HG02852 (cell line): ENCODE measurements around the gene OR51L1.
"Not testable (repeated sequence)": the region's sequence is repeated elsewhere in the genome, so short reads cannot be mapped to it uniquely, and the experiment has no call there.

Experiments
- ATAC-seq: cut with Tn5 transposase; IDR thresholded peaks from one replicate; pipeline ENCODE4 v1.9.1; 2021; ENCODE audit warnings: mild to moderate bottlenecking, moderate library complexity; ENCODE audit not compliant: unreplicated experiment

OR51L1 gene, protein sequence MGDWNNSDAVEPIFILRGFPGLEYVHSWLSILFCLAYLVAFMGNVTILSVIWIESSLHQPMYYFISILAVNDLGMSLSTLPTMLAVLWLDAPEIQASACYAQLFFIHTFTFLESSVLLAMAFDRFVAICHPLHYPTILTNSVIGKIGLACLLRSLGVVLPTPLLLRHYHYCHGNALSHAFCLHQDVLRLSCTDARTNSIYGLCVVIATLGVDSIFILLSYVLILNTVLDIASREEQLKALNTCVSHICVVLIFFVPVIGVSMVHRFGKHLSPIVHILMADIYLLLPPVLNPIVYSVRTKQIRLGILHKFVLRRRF

DNA sequence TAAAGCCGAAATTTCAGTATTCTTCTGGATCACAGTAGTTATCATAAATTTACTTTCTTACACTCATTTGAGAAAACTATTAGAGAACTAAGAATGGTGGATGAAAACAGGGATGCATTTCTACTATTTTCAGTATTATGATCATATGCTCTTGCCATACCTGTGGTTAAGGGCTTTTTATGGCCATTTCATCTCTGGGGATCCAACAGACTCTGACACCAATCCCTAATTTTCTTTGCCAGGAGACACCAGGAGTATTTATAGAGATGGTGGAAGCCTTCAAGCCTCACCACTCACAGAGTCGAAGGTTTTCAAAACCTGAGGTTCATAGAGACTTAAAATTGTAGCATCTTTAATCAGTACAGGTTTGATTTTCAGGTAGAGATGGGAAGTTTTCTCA, at the start of gene OR51L1:
Gene OR51L1, plus strand, starts transcription at position 301 of the 400 bp plus-strand sequence. CDS start 4,132 bp downstream, outside the sequence.
- ATAC-seq, result no peak

DNA sequence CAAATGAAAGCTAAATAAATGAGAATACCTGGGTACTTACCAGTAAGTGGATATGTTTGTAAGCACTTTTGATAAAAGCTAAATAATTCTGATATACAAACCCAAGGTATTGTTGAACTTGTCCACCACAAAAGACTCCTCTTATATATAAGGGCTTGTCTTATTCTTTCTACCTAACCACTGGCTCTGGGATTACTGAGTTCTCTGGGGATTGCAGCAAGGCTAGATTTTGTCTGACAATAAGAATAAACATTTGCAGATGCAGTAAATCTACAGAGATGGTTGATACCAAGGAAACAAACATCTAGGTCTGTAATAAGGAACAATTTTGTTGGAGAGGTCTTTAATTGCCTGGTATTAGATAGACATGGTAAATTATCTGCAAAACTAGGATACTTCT, 47.1 kb upstream of the OR51L1 start, which contains the start of gene OR51A4:
Gene OR51A4, minus strand, starts transcription at position 101 of the 400 bp plus-strand sequence. CDS start 505 bp downstream, outside the sequence.
- ATAC-seq, result no peak

DNA sequence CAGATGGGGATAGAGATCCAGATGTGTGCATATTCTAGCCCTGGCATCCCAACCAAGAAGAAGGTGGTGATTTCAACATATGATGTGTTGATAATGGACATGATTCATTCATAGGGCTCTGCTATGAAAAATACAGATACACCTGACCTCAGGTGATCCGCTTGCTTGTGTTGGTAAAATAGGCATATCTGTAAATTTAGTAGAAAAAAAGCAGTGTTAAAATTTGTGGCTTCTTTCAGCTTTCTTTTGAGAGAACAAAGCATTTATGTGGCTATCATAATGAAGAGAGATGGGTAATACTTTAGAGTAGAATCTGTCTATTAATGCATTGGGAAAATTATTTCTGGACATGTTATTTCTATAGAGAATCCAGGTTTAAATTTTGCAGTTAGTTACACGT, 39.0 kb upstream of the OR51L1 start, which contains the start of gene OR51A2:
Gene OR51A2, minus strand, starts transcription at position 101 of the 400 bp plus-strand sequence. Its CDS starts 0 bp downstream, at position 101.
- not testable (repeated sequence) for ATAC-seq

DNA sequence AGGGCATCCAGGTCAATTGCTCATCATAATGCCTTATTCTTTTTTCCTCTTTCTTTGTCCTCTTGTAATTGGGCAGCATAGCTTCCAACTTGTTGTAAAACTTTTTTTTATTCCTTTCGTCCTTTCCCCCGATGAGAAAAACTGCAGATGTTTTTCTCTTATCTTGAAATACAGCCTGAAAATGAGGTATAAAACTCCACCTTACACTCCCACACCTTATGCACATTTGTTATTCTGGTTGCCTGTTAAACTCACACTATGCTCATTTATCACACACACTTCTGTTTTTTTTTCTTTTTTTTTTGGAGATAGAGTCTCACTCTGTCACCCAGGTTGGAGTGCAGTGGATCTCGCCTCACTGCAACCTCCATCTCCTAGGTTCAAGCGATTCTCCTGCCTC, 37.3 kb upstream of the OR51L1 start:
- no peak for ATAC-seq

DNA sequence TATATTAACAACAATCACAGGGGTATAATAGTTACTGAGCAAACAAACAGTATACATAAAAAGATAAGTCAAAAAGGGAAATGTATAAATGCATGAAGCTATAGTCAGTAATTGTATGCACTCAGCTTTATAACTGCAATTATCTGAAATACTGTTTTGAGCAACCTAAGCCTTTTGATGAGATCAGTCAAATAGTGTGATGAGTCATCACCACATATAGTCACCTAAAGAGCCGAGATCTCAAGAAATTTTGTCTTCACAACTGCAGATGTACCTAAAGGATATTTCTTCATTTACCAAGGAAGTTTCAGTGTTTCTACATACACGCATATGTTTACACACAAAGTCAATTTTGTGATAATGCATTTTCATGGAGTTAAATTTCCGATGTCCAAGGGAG, 33.8 kb upstream of the OR51L1 start:
- no peak for ATAC-seq

DNA sequence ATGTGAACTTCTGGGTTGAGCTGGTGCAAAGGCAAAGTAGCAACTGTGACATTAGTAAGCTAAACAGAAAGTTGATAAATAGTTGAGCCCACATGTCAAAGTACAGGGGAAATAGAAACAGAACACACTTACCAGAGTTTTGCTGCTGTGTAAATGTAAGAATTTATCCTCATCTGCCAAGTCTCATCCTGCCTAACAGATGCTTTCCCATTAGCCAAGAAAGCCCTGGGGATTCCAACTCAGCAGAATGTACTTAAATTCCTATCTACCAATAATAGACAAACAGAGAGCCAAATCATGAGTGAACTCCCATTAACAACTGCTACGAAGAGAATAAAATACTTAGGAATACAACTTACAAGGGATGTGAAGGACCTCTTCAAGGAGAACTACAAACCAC, 31.8 kb upstream of the OR51L1 start:
- no peak for ATAC-seq

DNA sequence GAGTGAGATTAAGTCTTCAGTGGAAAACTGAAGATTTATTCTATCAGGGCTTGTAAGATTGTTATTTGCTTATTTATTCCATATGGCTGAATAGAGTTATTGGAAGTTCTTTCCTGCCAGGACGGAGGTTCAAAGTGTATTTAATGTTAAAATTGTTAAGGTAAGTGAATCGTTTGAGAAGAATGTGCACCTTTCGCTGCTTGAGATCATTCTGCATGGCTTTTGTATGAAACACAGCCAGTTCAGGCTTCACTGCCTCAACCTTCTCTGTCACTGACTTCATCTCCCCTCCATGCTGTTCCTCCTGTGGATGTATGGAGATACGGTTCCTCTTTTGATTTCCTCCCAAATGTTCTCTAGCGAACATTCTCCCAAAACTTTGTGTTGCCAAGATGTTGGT, 19.2 kb upstream of the OR51L1 start:
- no peak for ATAC-seq

DNA sequence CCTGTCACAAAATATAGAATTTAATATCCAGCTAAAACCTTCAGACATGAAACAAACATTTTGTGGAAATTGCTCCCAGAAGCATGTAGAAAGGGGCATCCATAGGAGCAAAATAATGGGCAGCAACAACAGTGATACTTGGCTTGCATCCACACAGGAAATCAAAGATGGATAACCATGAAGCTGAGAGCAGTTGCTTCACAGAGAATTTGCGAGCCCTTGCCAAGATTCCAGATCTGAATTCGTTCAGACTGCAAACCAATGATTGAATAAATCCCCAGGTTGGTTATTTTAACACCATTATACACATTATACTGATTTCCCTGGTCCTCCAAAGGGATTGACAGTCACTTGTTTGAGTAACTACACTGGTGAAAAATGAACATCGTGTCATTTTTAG, 15.6 kb upstream of the OR51L1 start:
- ATAC-seq, result no peak

DNA sequence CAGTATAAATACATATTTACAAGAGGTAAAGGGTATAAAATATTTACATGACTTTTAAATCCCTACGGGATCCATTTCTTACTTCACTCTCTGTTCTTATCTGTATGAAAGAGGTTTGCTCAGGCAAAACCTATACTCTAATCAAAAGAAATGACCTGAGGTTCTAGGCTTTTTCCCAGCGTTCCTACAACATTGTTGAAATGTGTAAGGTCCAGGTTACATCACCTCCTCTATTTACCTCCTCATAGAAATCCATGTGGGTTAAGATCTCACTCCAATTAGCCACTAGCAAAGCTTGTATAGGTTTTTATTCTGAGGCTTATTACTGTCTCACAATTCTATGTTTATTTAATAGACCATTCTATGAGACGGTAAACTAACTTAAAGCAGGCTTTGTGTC, 12.0 kb upstream of the OR51L1 start:
- ATAC-seq, result no peak

DNA sequence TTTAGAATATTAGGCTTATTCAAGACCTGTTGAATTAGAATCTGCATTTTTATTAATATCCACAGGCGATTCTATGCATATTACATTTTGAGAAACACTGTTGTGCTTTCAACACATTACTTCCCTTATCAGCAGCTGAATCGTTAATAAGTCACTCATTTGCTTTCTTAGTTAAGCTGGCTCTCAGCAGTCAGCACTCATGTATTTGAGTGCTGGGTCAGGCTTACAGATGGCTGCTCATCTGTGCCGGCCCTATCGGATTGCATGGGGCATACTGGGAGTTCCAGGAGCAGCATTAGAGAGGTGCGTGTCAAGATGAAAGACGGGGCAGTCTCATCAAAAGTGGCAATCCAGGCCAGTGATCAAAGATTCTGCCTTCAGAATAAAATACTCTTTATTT, 10.8 kb upstream of the OR51L1 start:
- ATAC-seq, result no peak

DNA sequence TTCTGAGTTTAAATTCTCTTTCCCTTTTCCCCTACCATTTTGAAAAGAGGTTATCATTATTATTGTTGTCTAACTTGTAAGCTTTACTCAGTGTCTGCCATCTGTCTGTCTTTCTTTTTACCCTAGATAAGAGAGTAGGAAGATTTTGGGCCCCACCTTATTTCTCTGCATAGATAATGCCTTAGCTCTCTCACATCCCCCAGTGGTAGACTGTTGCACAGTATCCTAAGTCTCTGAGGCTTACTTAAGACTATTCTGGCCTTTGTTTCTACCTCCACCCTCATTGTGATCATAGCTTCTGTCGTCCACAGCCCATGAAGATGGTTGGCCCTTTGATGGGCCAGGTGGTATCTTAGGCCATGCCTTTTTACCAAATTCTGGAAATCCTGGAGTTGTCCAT, 3.6 kb upstream of the OR51L1 start:
- ATAC-seq, result no peak

DNA sequence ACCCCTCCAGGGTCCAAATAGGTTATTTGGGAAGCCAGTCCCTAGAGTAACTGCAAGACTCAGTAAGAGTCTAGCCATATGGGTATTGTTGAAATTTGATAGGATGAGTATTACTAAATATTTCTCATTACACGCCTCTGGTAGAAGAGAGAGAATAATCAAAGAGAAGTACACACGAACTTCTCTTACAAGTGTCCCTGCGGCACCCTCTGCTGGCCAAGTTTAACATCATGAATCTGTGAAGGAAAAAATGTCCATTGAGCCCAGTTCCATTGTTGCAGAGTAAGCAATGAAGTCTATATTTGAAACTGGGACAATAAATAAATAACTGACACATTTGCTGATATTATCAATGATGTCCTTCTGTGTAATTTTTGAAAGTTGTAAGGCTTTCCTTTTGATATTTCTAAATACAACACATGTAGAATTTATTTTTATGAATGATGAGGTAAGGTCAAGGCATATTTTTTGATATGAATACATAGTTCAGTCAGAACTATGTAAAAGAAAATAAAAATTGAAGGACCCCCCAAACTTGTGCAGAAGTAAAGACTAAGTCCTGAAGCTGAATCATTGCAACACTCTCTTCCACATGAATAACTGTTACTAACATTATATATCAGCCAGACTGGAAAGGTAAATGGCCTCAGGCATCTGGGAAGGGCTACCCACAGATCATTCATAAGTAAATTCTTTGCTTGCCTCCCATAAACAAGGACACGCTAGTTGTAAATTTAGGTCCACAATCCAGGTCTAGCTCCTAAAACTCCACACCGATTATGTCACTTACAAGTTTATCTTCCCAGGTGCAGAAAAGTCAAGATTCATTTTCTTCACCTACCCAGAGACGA, 10.0 kb downstream of the OR51L1 start:
- ATAC-seq, result no peak

DNA sequence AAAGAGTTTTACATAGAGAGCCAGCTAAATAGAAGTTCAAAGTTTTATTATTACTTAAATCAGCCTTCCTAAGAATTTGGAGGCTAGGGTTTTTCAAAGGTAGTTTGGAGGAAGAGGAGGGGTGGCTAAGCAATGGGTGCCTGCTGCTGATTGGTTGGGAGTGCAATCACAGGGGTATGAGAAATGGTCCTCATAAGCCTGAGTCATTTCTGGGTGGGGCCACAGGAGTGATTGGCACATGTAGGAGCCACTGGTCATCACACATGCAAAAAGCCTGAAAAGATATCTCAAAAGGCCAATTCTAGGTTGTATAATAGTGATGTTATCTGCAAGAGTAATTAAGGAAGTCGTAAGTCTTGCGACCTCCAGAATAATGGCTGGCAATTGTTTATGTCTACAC, 12.9 kb downstream of the OR51L1 start:
- ATAC-seq, result no peak

DNA sequence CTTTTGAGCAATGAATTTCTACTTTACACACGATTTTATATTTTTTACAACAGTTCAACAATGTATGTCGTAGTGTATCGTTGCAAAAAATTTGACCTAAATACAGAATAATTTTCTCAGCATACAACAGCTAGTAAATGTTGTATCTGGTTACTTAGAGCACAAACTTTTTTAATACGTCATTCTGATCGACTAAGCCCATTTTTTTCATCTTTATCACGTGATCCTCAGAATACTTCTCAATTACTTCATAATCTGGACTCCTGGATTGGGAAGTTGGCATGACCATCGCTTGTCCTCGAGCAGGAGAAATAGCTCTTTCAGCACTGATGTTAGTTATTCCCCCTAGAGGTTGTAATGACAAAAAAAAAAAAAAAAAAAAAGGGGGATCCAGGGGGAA, 16.6 kb downstream of the OR51L1 start:
- ATAC-seq, result no peak

DNA sequence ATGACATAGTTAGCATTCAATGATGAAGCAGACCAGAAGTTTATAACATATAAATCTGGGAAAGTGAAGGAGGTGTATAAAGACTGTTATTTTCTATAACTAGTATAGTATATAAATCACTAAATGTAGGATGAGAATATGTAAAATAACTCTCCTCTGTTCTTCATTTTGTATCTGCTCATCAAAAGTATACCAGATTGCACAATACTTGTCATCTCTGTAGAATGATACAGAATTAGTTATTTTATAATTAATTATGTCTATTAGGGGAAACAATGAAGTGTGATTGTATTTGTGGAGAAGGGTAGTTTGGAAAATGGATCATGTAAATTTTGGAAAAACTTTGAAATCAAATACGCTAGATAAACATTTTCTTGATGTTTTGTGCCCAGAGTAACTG, 18.4 kb downstream of the OR51L1 start:
- ATAC-seq, result no peak

DNA sequence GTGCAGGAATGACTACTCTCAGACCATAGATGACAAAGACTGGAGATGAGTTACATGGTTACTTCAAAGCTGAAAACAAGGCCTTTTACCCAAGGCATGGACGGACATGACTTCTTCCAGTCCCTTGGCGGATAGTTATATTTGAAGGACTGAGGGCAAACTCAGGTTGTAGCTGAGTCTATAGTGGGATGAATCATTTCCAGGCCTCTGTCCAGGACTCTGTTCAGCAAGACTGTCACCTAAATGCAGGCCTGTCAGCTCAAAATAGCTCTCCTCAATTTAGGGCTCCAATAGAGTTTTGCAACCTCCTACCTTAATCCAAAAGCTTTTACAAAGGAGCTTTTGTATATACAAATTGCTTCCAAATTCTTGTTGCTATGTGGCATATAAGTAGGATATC, 27.3 kb downstream of the OR51L1 start:
- ATAC-seq, result no peak

DNA sequence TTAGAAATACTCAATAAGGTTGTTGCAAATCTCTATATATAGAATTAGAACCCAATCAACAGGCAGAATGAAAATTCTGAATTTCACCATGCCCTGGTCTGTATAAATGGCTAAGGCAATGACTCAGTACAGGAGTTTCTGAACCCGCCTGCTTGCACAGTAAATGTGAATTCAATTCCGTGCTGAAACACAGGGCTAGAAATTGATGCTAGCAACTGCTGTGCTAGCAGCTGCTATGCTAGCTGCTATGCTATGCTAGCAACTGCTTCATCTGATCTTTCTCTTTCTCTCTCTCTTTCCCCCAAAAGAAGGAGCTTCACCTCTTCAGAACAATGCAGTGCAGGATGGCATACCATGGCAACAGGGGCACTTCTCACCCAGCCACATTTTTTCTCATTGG, 42.0 kb downstream of the OR51L1 start:
- ATAC-seq, result no peak

DNA sequence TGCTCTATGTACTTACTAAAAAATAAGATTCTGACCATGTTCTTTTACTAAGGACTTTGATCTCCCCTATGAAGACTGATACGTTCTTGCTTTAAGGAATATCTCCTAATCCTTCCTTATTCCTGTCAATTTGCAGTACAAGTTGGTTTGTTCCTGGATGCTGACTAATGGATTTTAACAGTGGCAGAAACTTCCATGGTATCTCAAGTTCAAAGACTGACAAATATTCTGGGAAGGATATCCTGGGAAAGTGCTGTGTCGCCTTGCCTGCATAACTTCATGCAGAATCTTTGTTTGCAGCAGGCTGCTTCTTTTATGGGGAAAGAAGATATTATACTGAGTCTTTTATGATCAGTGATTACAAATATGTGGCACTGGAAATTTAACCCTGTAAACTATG, 43.3 kb downstream of the OR51L1 start:
- no peak for ATAC-seq

DNA sequence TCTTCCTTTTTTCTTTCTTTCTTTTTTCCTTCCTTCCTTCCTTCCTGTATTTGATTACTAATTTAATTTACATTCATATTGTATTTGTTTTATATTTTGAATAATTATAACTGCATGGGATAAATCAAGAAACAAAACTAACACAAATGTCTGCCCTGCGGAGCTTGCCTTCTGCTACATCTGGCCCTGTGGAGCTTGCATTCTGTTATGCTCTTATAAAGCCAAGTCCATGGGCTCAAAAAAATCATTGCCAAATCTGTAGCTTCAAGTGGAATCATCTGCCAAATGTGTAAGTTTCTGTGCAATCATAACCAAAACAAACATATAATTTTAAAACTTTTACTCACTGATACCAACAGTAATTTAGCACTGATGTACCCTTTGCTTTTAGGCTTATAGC, 43.7 kb downstream of the OR51L1 start:
- ATAC-seq, result no peak

DNA sequence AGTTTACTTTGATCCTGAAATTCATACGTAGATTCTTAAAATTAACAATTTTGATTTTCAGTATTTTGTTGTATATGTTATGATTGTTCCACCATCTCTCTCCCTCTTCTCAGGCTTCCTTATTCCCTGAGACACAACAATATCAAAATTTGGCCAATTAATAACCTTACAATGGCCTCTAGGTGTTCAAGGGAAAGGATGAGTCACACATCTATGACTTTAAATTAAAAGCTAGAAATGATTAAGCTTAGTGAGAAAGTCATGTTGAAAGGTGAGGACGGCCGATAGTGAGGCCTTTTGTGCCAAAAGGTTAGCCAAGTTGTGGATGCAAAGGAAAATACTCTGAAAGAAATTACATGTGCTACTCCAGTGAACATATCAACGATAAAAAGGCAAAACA, 46.2 kb downstream of the OR51L1 start:
- ATAC-seq, result no peak

DNA sequence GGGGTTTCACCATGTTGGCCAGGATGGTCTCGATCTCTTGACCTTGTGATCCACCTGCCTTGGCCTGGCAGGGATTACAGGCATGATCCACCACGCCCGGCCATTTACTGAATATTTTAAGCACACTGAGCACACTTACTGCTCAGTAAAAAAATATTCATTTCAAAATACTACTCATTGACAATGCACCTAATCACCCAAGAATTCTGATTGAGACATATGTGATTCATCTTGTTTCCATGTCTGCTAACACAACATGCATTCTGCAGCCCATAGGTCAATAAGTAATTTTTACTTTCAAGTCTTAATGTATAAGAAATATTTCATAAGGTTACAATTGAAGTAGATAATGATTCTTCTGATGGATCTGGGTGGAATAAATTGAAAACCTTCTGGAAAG, 47.4 kb downstream of the OR51L1 start:
- no peak for ATAC-seq

DNA sequence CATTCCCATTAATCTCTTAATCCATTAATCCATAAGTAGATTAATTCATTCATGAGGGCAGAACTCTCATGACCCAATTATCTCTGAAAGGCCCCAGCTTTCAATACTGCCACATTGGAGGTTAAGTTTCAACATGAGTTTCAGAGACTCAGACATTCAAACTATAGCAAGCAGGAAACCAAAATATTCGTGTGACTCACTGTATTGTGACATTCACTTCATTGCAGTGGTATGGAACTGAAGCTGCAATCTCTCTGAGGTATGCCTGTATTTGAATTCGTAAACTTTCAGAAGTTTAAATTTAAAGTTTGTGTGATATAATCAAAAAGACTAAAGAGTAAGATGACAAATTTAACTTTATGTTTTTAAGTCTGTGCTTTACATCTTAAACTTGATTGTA, 48.7 kb downstream of the OR51L1 start:
- ATAC-seq, result no peak
